K562 (cell line): ENCODE data around the gene BTF3L4. TPM values are rescaled to one million over a fixed set of nuclear protein-coding genes. Genes with fewer than 3 reads are reported as not detected.

ENCODE experiments used
- CHD1 ChIP-seq: fragments of 200-600 bp; sonication (generic); IDR thresholded peaks from one replicate; pipeline ENCODE4 v1.6.1; 2012; ENCODE audit warnings: mild to moderate bottlenecking, moderate library complexity, low read length, inconsistent platforms
- CREB1 ChIP-seq, 2 experiments: sonication (generic) in 1 of 2; formaldehyde crosslinking in 1 of 2; IDR thresholded peaks; 2 replicates each; pipeline versions ENCODE4 v1.6.1 to v1.8.0; 2012 to 2022; ENCODE audit warnings: inconsistent platforms in 1 of 2, mild to moderate bottlenecking in 1 of 2, missing genetic modification reagents in 1 of 2, moderate library complexity in 1 of 2
- CREM ChIP-seq: IDR thresholded peaks from 2 replicates; pipeline ENCODE4 v1.6.1; 2014; ENCODE audit warnings: antibody characterized with exemption, low read depth
- HNRNPLL ChIP-seq: fragments of 200-400 bp; formaldehyde crosslinking; IDR thresholded peaks from 2 replicates; pipeline ENCODE4 v1.6.1; 2017; ENCODE audit warnings: low read length, low read depth, mild to moderate bottlenecking; ENCODE audit not compliant: poor library complexity, severe bottlenecking
- JUN ChIP-seq, 2 experiments: sonication (generic) in 1 of 2; formaldehyde crosslinking in 1 of 2; IDR thresholded peaks; 2 replicates each; pipeline versions ENCODE4 v1.6.1 to v1.8.0; 2012 to 2022; ENCODE audit warnings: borderline replicate concordance in 2 of 2, mild to moderate bottlenecking in 2 of 2, improper control_type of control experiment in 1 of 2, low read depth in 1 of 2, low read length in 1 of 2, missing genetic modification reagents in 1 of 2
- KDM1A ChIP-seq, 2 experiments: fragments of 450-650 bp; IDR thresholded peaks; 2 replicates each; pipeline ENCODE4 v1.6.1; 2016; ENCODE audit warnings: mild to moderate bottlenecking in 2 of 2
- NEUROD1 ChIP-seq: fragments of 150-350 bp; IDR thresholded peaks from 2 replicates; pipeline ENCODE4 v1.6.1; 2014; ENCODE audit warnings: borderline replicate concordance, low read length, low read depth; ENCODE audit not compliant: partially characterized antibody
- POLR2G ChIP-seq: fragments of 200-400 bp; formaldehyde crosslinking; IDR thresholded peaks from 2 replicates; pipeline ENCODE4 v1.6.1; 2017; ENCODE audit warnings: low read depth, mild to moderate bottlenecking, antibody characterized with exemption, low read length, moderate library complexity
- PYGO2 ChIP-seq: fragments of 450-650 bp; IDR thresholded peaks from 2 replicates; pipeline ENCODE4 v1.6.1; 2016; ENCODE audit warnings: mild to moderate bottlenecking, missing genetic modification characterization, moderate library complexity, missing compliant biosample characterization
- ZNF79 ChIP-seq: fragments of 250-450 bp; sonication (Bioruptor Pico); IDR thresholded peaks from 2 replicates; pipeline ENCODE4 v1.4.0; 2020; ENCODE audit warnings: low read depth, mild to moderate bottlenecking, moderate library complexity
- polyA plus RNA-seq, 8 experiments: library from polyadenylated mRNA; depleted of rRNA in 4 of 8; stranded (reverse) in 5 of 8; unstranded in 3 of 8; fragments of >200 nt; fragmentation: Nextera tagmentation in 2 of 8; fragmentation: Illumina TruSeq in 1 of 8; extraction: Ambion mirVana in 2 of 8; extraction: Trizol in 1 of 8; gene quantifications; 2 replicates each; pipeline versions ENCODE4 v1.2.1 to v1.2.3, GENCODE V29; 2011 to 2014; ENCODE audit warnings: inconsistent platforms in 1 of 8, missing spikeins in 1 of 8
- total RNA-seq, 7 experiments: library from RNA; depleted of rRNA in 6 of 7; stranded (reverse); fragments of >200 nt in 6 of 7; fragmentation: Illumina TruSeq in 2 of 7; extraction: Trizol in 2 of 7; gene quantifications; 2 replicates each; pipeline versions ENCODE4 v1.2.1 to v1.2.3, GENCODE V29; 2011 to 2021; ENCODE audit warnings: low replicate concordance in 1 of 7
- TF ChIP-seq, protein P1 (sequence below), 2 experiments: fragments of 450-650 bp; IDR thresholded peaks; 2 replicates each; pipeline ENCODE4 v1.6.1; 2016
- TF ChIP-seq, protein P2 (sequence below): fragments of 450-650 bp; conservative IDR thresholded peaks from 2 replicates; pipeline ENCODE4 v1.6.1; 2016; ENCODE audit warnings: missing genetic modification characterization, low read depth, mild to moderate bottlenecking, missing compliant biosample characterization, moderate library complexity
- TF ChIP-seq, protein P3 (sequence below), 2 experiments: fragments of 450-650 bp; formaldehyde crosslinking in 1 of 2; IDR thresholded peaks; 2 replicates each; pipeline versions ENCODE4 v1.4.0 to v1.6.1; 2014 to 2020; ENCODE audit warnings: mild to moderate bottlenecking in 2 of 2, borderline replicate concordance in 1 of 2, low read depth in 1 of 2
- TF ChIP-seq, protein P4 (sequence below): sonication (generic); formaldehyde crosslinking; IDR thresholded peaks from 2 replicates; pipeline ENCODE4 v1.9.0; 2022; ENCODE audit warnings: mild to moderate bottlenecking, missing genetic modification reagents

The BTF3L4 gene
- total and polyA plus RNA-seq, 9 of the 15 experiments (the other 6 are each of a cell fraction or from before 2014, with no cell fraction given), result 40.1 to 106 (median 88.8) TPM

DNA sequence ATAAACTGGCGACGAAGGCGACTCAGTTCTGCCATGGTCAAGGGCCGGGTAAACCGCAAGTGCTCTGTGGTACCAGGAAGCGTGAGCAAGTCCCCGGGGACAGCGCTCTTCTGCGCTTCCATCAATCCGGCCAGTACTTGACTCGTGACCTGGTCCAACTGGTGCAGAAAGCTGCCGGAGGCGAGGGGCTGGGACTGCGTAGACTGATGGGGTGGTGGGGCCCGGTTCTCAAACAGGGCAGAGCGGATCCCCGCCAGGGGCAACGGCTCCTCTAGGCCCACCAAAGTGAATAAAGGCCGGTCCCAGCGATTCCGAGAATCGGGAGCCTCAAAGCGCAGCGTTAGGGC, 23.3 kb upstream of the BTF3L4 start (continued):
- TF ChIP-seq, protein P1, sequence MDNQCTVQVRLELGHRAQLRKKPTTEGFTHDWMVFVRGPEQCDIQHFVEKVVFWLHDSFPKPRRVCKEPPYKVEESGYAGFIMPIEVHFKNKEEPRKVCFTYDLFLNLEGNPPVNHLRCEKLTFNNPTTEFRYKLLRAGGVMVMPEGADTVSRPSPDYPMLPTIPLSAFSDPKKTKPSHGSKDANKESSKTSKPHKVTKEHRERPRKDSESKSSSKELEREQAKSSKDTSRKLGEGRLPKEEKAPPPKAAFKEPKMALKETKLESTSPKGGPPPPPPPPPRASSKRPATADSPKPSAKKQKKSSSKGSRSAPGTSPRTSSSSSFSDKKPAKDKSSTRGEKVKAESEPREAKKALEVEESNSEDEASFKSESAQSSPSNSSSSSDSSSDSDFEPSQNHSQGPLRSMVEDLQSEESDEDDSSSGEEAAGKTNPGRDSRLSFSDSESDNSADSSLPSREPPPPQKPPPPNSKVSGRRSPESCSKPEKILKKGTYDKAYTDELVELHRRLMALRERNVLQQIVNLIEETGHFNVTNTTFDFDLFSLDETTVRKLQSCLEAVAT (IDR thresholded peaks at IDR 0.05), result peak in 1 of 2 experiments; percentile 59; a peak in 1 of 4 replicates
- TF ChIP-seq, protein P2, sequence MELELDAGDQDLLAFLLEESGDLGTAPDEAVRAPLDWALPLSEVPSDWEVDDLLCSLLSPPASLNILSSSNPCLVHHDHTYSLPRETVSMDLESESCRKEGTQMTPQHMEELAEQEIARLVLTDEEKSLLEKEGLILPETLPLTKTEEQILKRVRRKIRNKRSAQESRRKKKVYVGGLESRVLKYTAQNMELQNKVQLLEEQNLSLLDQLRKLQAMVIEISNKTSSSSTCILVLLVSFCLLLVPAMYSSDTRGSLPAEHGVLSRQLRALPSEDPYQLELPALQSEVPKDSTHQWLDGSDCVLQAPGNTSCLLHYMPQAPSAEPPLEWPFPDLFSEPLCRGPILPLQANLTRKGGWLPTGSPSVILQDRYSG (tag), result no peak
- TF ChIP-seq HNRNPLL (peak; percentile 6), CHD1 (peak; percentile 64), CREB1 (IDR thresholded peaks at IDR 0.05) (peak; percentile 31; the same call in 1 of the 2 replicates), CREB1 (CRISPR knock-in tag; IDR thresholded peaks at IDR 0.05) (no peak), KDM1A (IDR thresholded peaks at IDR 0.05) (0 out of 4 replicates have a peak, but pooled peaks of 1 of the 2 experiments have one; percentile 10), ZNF79 (CRISPR knock-in tag) (no peak), JUN (IDR thresholded peaks at IDR 0.05; ENCODE audit: borderline replicate concordance, low read depth, low read length) (no peak), JUN (CRISPR knock-in tag; IDR thresholded peaks at IDR 0.05; ENCODE audit: borderline replicate concordance) (no peak), CREM (peak; percentile 57; the same call in 1 of the 2 replicates), NEUROD1 (peak; percentile 5), PYGO2 (tag) (no peak), POLR2G (no peak)
- TF ChIP-seq, protein P3, sequence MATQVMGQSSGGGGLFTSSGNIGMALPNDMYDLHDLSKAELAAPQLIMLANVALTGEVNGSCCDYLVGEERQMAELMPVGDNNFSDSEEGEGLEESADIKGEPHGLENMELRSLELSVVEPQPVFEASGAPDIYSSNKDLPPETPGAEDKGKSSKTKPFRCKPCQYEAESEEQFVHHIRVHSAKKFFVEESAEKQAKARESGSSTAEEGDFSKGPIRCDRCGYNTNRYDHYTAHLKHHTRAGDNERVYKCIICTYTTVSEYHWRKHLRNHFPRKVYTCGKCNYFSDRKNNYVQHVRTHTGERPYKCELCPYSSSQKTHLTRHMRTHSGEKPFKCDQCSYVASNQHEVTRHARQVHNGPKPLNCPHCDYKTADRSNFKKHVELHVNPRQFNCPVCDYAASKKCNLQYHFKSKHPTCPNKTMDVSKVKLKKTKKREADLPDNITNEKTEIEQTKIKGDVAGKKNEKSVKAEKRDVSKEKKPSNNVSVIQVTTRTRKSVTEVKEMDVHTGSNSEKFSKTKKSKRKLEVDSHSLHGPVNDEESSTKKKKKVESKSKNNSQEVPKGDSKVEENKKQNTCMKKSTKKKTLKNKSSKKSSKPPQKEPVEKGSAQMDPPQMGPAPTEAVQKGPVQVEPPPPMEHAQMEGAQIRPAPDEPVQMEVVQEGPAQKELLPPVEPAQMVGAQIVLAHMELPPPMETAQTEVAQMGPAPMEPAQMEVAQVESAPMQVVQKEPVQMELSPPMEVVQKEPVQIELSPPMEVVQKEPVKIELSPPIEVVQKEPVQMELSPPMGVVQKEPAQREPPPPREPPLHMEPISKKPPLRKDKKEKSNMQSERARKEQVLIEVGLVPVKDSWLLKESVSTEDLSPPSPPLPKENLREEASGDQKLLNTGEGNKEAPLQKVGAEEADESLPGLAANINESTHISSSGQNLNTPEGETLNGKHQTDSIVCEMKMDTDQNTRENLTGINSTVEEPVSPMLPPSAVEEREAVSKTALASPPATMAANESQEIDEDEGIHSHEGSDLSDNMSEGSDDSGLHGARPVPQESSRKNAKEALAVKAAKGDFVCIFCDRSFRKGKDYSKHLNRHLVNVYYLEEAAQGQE (IDR thresholded peaks at IDR 0.05; ENCODE audit: borderline replicate concordance), result peak; percentile 52
- TF ChIP-seq, protein P3 (CRISPR knock-in tag; IDR thresholded peaks at IDR 0.05; ENCODE audit: low read depth), result no peak
- TF ChIP-seq, protein P4, sequence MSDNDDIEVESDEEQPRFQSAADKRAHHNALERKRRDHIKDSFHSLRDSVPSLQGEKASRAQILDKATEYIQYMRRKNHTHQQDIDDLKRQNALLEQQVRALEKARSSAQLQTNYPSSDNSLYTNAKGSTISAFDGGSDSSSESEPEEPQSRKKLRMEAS (CRISPR knock-in tag), result no peak
